Astrocyte (in vitro differentiated cells and primary cell): ENCODE results near the gene L1CAM.

Experiments
- EZH2 ChIP-seq: IDR thresholded peaks from 2 replicates; pipeline ENCODE4 v1.6.1; 2012; ENCODE audit warnings: mild to moderate bottlenecking, low read length, inconsistent platforms; ENCODE audit not compliant: insufficient read depth
- TF ChIP-seq, protein P1 (sequence below): IDR thresholded peaks from 2 replicates; pipeline ENCODE4 v1.5.1; 2011; ENCODE audit warnings: low read depth, mild to moderate bottlenecking, inconsistent platforms, low read length, moderate library complexity; ENCODE audit not compliant: insufficient read depth

DNA sequence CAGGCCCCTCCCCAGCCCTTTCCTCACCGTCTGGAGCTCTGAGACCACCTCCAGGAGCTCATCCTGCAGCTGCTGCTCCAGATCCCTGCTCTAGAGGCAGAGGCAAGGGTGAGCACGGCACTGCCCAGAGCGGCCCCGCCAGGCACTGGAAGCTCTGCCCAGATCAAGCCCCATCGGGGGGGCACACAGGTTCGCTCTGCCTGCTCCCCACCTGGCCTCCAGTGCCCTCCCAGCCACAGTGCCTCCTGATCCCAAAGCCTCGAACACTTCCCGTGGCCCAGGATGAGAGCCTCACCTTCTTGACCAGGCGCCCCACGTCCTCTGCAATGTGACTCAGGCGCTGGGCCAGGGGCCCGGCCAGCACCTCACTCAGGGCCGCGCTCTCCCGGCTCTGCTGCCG, 35.1 kb upstream of the L1CAM start:
- TF ChIP-seq, protein P1, sequence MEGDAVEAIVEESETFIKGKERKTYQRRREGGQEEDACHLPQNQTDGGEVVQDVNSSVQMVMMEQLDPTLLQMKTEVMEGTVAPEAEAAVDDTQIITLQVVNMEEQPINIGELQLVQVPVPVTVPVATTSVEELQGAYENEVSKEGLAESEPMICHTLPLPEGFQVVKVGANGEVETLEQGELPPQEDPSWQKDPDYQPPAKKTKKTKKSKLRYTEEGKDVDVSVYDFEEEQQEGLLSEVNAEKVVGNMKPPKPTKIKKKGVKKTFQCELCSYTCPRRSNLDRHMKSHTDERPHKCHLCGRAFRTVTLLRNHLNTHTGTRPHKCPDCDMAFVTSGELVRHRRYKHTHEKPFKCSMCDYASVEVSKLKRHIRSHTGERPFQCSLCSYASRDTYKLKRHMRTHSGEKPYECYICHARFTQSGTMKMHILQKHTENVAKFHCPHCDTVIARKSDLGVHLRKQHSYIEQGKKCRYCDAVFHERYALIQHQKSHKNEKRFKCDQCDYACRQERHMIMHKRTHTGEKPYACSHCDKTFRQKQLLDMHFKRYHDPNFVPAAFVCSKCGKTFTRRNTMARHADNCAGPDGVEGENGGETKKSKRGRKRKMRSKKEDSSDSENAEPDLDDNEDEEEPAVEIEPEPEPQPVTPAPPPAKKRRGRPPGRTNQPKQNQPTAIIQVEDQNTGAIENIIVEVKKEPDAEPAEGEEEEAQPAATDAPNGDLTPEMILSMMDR: no peak
- TF ChIP-seq EZH2: no peak
